Stimulated activated CD8-positive, alpha-beta memory T cell treated with anti-CD3 and anti-CD28 coated beads, Interleukin-12 subunit alpha, Interleukin-12 subunit beta, amount 100 ng/mL, for 24 hours (primary cell): ENCODE results near the gene SLC9A9.

Source experiments
- DNase-seq: peaks from one replicate; pipeline ENCODE4 v3.0.0-alpha.2; 2020; ENCODE audit errors: extremely low read depth

Gene SLC9A9

GRCh38 chr3:143321058-143321769 lies 527.1 kb downstream of the SLC9A9 start:
- no peak for DNase-seq

GRCh38 chr3:143315766-143316165 lies 532.5 kb downstream of the SLC9A9 start:
- DNase-seq, result no peak

- DNase-seq, result no peak
These were observed 533.8 kb downstream of the SLC9A9 start for GRCh38 chr3:143314251-143315093.

- no peak for DNase-seq
These were observed 534.4 kb downstream of the SLC9A9 start for GRCh38 chr3:143313893-143314188.

GRCh38 chr3:143313025-143313892 lies 535.0 kb downstream of the SLC9A9 start:
- DNase-seq, result no peak

- no peak for DNase-seq
These were observed 537.2 kb downstream of the SLC9A9 start for GRCh38 chr3:143311096-143311495.

- DNase-seq, result no peak
These were observed 538.6 kb downstream of the SLC9A9 start for GRCh38 chr3:143309705-143310104.

GRCh38 chr3:143307613-143308183 lies 540.6 kb downstream of the SLC9A9 start:
- DNase-seq, result no peak

- DNase-seq, result no peak
These were observed 541.9 kb downstream of the SLC9A9 start for GRCh38 chr3:143306407-143306806.

GRCh38 chr3:143302638-143303171 lies 545.6 kb downstream of the SLC9A9 start:
- DNase-seq, result no peak

- no peak for DNase-seq
These were observed 547.0 kb downstream of the SLC9A9 start for GRCh38 chr3:143301031-143301901.

- DNase-seq, result no peak
These were observed 549.3 kb downstream of the SLC9A9 start for GRCh38 chr3:143298886-143299535.

GRCh38 chr3:143298380-143298779 lies 549.9 kb downstream of the SLC9A9 start:
- no peak for DNase-seq

GRCh38 chr3:143295201-143296080 lies 552.8 kb downstream of the SLC9A9 start:
- DNase-seq, result no peak

GRCh38 chr3:143294188-143294587 lies 554.1 kb downstream of the SLC9A9 start:
- DNase-seq, result no peak

GRCh38 chr3:143291836-143292447 lies 556.3 kb downstream of the SLC9A9 start:
- no peak for DNase-seq

GRCh38 chr3:143288944-143289343 lies 559.3 kb downstream of the SLC9A9 start:
- DNase-seq, result no peak

GRCh38 chr3:143287403-143287802 lies 560.9 kb downstream of the SLC9A9 start:
- DNase-seq, result no peak
